ENCODE measurements around the gene FILIP1L.

FILIP1L gene

DNA sequence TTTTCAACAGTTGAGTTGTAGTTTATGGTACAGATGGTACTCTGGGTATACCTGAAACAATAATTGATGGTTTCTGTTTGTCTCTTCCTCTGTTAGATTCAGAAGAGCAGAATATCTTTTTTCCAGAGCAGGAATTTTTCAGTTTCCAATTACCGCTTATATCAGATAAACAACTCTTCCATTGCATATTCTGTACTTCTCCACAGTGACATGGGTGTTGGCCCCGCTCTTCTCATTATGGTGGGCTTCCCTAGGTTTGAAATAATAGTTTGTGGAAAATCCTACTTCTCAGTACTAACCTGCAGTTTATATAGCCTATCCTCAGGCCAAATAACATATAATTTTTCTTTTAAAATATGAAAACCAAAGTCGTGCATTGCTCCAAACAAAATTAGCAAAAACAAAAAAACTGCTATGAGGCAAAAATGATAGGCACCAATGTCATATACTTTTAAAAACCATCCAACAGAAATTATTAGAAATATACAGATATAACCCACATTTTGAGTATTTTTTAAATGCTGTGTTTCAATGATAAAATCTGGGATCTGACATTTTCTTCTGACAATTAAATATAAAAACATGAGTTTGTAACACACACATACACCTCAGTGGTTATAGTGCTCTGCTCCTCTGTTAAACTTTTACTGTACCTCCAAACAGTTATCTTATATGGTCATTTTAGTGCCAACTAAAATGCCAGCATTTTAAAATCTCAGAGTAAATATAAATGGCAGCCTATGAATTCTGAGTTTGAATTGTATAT, 239.9 kb downstream of the FILIP1L start:
- TF ChIP-seq CTCF (IDR thresholded peaks at IDR 0.05; ENCODE audit: extremely low read depth, missing control alignments) = no peak
- no peak for DNase-seq (ENCODE audit: low spot score)

- DNase-seq (ENCODE audit: low spot score) = no peak
- no peak for TF ChIP-seq CTCF (IDR thresholded peaks at IDR 0.05; ENCODE audit: extremely low read depth, missing control alignments)
These were observed 240.8 kb downstream of the FILIP1L start for GRCh38 chr3:99873269-99874102.

DNA sequence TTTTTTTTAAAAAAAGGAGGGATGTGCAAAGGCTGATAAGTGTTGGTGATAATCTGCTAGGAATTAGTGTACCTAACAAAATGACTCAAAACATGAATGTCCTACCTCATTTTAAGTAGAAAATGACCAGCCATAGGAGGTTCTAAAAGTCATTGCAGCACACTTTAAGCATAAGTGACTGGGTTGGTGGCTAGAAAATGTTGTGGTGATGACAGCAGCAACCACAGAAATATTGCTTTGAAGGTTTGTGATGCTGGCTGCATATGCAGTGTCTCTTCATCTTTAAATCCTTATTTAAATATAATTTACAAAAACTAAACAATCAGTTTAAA, 241.4 kb downstream of the FILIP1L start:
- no peak for TF ChIP-seq CTCF (IDR thresholded peaks at IDR 0.05; ENCODE audit: extremely low read depth, missing control alignments)
- peak; percentile 55 for DNase-seq (ENCODE audit: low spot score)

- DNase-seq (ENCODE audit: low spot score) = no peak
These were observed 242.9 kb downstream of the FILIP1L start for GRCh38 chr3:99871231-99872045.

GRCh38 chr3:99870712-99871111, 243.6 kb downstream of the FILIP1L start:
- no peak for DNase-seq (ENCODE audit: low spot score)
- no peak for TF ChIP-seq CTCF (IDR thresholded peaks at IDR 0.05; ENCODE audit: extremely low read depth, missing control alignments)

More at GRCh38 chr3:99871231-99872045, 242.9 kb downstream of the FILIP1L start:
- TF ChIP-seq CTCF (IDR thresholded peaks at IDR 0.05; ENCODE audit: extremely low read depth, missing control alignments) = no peak

GRCh38 chr3:99869621-99870020, 244.7 kb downstream of the FILIP1L start:
- no peak for TF ChIP-seq CTCF (IDR thresholded peaks at IDR 0.05; ENCODE audit: extremely low read depth, missing control alignments)
- DNase-seq (ENCODE audit: low spot score) = no peak

DNA sequence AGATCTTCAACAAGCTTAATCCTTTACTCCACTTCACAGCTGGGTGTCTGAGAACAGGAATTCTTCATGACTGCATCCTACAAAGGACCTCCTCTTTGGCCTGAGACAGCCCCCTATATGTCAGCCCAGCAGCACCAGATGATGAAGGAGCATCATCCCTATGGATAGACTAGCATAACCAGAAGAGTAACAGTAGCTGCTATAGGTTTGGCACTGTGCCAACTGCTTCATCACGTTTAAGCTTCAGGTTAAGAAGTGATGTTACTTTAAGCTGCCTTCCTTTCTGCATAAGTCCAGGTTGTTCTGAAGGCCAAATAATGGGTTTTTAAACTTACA, 246.0 kb downstream of the FILIP1L start:
- DNase-seq (ENCODE audit: low spot score) = no peak
- TF ChIP-seq CTCF (IDR thresholded peaks at IDR 0.05; ENCODE audit: extremely low read depth, missing control alignments) = no peak
